Measurements from ENCODE around the gene PPP5C.

GRCh38 chr19:46435009-46435408, 88.1 kb downstream of the PPP5C start:
- TF ChIP-seq POLR2A (IDR thresholded peaks at IDR 0.05) (no peak), CTCF (IDR thresholded peaks at IDR 0.05) (no peak)
